H1 (cell line): Measurements from ENCODE around the gene ABI1. TPM values are rescaled to one million over a fixed set of nuclear protein-coding genes. Genes with fewer than 3 reads are reported as not detected.

Experiments used
- BRCA1 ChIP-seq: IDR thresholded peaks from 2 replicates; pipeline ENCODE4 v1.6.1; 2012; ENCODE audit warnings: low read depth, low read length, improper control_type of control experiment
- CBX8 ChIP-seq: fragments of 300-800, 300-1000 bp; sonication (generic); IDR thresholded peaks from 2 replicates; pipeline ENCODE4 v1.7.1; 2016; ENCODE audit warnings: low read depth, low read length, borderline replicate concordance
- FOSL1 ChIP-seq: IDR thresholded peaks from 2 replicates; pipeline ENCODE4 v1.6.1; 2011; ENCODE audit warnings: mild to moderate bottlenecking, low read depth, low read length, moderate library complexity; ENCODE audit not compliant: insufficient read depth
- GTF2F1 ChIP-seq: IDR thresholded peaks from 2 replicates; pipeline ENCODE4 v1.6.1; 2012; ENCODE audit warnings: low read depth, low read length, improper control_type of control experiment, borderline replicate concordance
- JUN ChIP-seq: IDR thresholded peaks from 2 replicates; pipeline ENCODE4 v1.6.1; 2011; ENCODE audit warnings: low read depth, mild to moderate bottlenecking, improper control_type of control experiment, low read length
- SIN3A ChIP-seq, 2 experiments: IDR thresholded peaks in 1 of 2; conservative IDR thresholded peaks in 1 of 2; 2 replicates each; pipeline ENCODE4 v1.6.1; 2011 to 2012; ENCODE audit warnings: low read length in 2 of 2, improper control_type of control experiment in 1 of 2, low read depth in 1 of 2, mild to moderate bottlenecking in 1 of 2
- polyA plus RNA-seq, 7 experiments: library from polyadenylated mRNA; depleted of rRNA in 3 of 7; stranded (reverse) in 5 of 7; unstranded in 2 of 7; fragments of >200 nt in 5 of 7; fragments of 200-250 nt in 2 of 7; gene quantifications; 1 replicate in 5 of 7; 2 replicates in 1 of 7; 4 replicates in 1 of 7; pipeline versions ENCODE4 v1.2.1 to v1.2.3, GENCODE V29; 2011 to 2013; ENCODE audit warnings: missing spikeins in 2 of 7, mixed read lengths in 2 of 7
- total RNA-seq: library from RNA; stranded (reverse); fragmentation: NEBNext Ultra II Directional; extraction: Animal tissue kit (Norgen Biotek cat#: 25700); gene quantifications from 2 replicates; pipeline ENCODE4 v1.2.1, GENCODE V29; 2021
- TF ChIP-seq, protein P1 (sequence below): fragments of 300-600 bp; sonication (generic); IDR thresholded peaks from 2 replicates; pipeline ENCODE4 v1.7.1; 2012; ENCODE audit warnings: low read length, moderate library complexity, mild to moderate bottlenecking, inconsistent platforms; ENCODE audit not compliant: insufficient replicate concordance

The ABI1 gene
- total and polyA plus RNA-seq, 2 of the 8 experiments (the other 6 are each of a cell fraction or from before 2014, with no cell fraction given) = 35.4 to 37.0 TPM

GRCh38 chr10:26776258-26776657 is 84.5 kb downstream of the ABI1 start (continued):
- TF ChIP-seq, protein P1, sequence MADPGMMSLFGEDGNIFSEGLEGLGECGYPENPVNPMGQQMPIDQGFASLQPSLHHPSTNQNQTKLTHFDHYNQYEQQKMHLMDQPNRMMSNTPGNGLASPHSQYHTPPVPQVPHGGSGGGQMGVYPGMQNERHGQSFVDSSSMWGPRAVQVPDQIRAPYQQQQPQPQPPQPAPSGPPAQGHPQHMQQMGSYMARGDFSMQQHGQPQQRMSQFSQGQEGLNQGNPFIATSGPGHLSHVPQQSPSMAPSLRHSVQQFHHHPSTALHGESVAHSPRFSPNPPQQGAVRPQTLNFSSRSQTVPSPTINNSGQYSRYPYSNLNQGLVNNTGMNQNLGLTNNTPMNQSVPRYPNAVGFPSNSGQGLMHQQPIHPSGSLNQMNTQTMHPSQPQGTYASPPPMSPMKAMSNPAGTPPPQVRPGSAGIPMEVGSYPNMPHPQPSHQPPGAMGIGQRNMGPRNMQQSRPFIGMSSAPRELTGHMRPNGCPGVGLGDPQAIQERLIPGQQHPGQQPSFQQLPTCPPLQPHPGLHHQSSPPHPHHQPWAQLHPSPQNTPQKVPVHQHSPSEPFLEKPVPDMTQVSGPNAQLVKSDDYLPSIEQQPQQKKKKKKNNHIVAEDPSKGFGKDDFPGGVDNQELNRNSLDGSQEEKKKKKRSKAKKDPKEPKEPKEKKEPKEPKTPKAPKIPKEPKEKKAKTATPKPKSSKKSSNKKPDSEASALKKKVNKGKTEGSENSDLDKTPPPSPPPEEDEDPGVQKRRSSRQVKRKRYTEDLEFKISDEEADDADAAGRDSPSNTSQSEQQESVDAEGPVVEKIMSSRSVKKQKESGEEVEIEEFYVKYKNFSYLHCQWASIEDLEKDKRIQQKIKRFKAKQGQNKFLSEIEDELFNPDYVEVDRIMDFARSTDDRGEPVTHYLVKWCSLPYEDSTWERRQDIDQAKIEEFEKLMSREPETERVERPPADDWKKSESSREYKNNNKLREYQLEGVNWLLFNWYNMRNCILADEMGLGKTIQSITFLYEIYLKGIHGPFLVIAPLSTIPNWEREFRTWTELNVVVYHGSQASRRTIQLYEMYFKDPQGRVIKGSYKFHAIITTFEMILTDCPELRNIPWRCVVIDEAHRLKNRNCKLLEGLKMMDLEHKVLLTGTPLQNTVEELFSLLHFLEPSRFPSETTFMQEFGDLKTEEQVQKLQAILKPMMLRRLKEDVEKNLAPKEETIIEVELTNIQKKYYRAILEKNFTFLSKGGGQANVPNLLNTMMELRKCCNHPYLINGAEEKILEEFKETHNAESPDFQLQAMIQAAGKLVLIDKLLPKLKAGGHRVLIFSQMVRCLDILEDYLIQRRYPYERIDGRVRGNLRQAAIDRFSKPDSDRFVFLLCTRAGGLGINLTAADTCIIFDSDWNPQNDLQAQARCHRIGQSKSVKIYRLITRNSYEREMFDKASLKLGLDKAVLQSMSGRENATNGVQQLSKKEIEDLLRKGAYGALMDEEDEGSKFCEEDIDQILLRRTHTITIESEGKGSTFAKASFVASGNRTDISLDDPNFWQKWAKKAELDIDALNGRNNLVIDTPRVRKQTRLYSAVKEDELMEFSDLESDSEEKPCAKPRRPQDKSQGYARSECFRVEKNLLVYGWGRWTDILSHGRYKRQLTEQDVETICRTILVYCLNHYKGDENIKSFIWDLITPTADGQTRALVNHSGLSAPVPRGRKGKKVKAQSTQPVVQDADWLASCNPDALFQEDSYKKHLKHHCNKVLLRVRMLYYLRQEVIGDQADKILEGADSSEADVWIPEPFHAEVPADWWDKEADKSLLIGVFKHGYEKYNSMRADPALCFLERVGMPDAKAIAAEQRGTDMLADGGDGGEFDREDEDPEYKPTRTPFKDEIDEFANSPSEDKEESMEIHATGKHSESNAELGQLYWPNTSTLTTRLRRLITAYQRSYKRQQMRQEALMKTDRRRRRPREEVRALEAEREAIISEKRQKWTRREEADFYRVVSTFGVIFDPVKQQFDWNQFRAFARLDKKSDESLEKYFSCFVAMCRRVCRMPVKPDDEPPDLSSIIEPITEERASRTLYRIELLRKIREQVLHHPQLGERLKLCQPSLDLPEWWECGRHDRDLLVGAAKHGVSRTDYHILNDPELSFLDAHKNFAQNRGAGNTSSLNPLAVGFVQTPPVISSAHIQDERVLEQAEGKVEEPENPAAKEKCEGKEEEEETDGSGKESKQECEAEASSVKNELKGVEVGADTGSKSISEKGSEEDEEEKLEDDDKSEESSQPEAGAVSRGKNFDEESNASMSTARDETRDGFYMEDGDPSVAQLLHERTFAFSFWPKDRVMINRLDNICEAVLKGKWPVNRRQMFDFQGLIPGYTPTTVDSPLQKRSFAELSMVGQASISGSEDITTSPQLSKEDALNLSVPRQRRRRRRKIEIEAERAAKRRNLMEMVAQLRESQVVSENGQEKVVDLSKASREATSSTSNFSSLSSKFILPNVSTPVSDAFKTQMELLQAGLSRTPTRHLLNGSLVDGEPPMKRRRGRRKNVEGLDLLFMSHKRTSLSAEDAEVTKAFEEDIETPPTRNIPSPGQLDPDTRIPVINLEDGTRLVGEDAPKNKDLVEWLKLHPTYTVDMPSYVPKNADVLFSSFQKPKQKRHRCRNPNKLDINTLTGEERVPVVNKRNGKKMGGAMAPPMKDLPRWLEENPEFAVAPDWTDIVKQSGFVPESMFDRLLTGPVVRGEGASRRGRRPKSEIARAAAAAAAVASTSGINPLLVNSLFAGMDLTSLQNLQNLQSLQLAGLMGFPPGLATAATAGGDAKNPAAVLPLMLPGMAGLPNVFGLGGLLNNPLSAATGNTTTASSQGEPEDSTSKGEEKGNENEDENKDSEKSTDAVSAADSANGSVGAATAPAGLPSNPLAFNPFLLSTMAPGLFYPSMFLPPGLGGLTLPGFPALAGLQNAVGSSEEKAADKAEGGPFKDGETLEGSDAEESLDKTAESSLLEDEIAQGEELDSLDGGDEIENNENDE = no peak
- TF ChIP-seq FOSL1 (no peak), BRCA1 (no peak), JUN (no peak), CBX8 (no peak), GTF2F1 (no peak), SIN3A (conservative IDR thresholded peaks at IDR 0.05 in 1 of 2, IDR thresholded peaks at IDR 0.05 in 1 of 2; ENCODE audit: low read depth in 1 of 2, low read length in 2 of 2) (no peak)
- TF ChIP-seq, all 59 proteins: peak for 0
